HCT116 (cell line): ENCODE results near the gene ETV7.

Experiments
- CTCF ChIP-seq, 3 experiments: fragments of 200-600 bp in 1 of 3; sonication (generic) in 1 of 3; IDR thresholded peaks in 2 of 3; conservative IDR thresholded peaks in 1 of 3; 2 replicates each; pipeline ENCODE4 v1.5.1; 2012 to 2017; ENCODE audit warnings: low read depth in 2 of 3, low read length in 2 of 3, antibody characterized with exemption in 1 of 3, borderline replicate concordance in 1 of 3, control low read depth in 1 of 3, mild to moderate bottlenecking in 1 of 3, mixed read lengths in 1 of 3, mixed run types in 1 of 3, moderate library complexity in 1 of 3; ENCODE audit not compliant: insufficient read depth in 1 of 3
- RAD21 ChIP-seq: IDR thresholded peaks from 2 replicates; pipeline ENCODE4 v1.6.1; 2012; ENCODE audit warnings: low read depth, mild to moderate bottlenecking

- TF ChIP-seq CTCF (IDR thresholded peaks at IDR 0.05 in 2 of 3, conservative IDR thresholded peaks at IDR 0.05 in 1 of 3; ENCODE audit: borderline replicate concordance in 1 of 3, insufficient read depth in 1 of 3, low read depth in 2 of 3, low read length in 2 of 3) (no peak), RAD21 (no peak)
Measured at GRCh38 chr6:36336208-36336710, 51.2 kb downstream of the ETV7 start.
